Measurements from ENCODE around the gene MGAT4D.

GRCh38 chr4:140466146-140466545 lies 31.9 kb downstream of the MGAT4D start:
- TF ChIP-seq CTCF (conservative IDR thresholded peaks at IDR 0.05) (no peak), ZFX (IDR thresholded peaks at IDR 0.05) (no peak)
